D721Med (cell line): Measurements from ENCODE around the gene ZAP70.
"Not testable (repeated sequence)": the region's sequence is repeated elsewhere in the genome, so short reads cannot be mapped to it uniquely, and the experiment has no call there.

Experiments
- DNase-seq: peaks from one replicate; pipeline ENCODE4 v3.0.0; 2011; ENCODE audit warnings: low spot score; ENCODE audit not compliant: insufficient read length
- FAIRE-seq: peaks from 2 replicates; lab custom pipeline; 2011; peaks lifted over from hg19 to GRCh38; lab: Jason Lieb, UNC
- CTCF ChIP-seq: IDR thresholded peaks from 2 replicates; pipeline ENCODE4 v1.5.1; 2012; ENCODE audit warnings: mild to moderate bottlenecking, control low read depth; ENCODE audit not compliant: insufficient read depth; ENCODE audit errors: missing control alignments

The ZAP70 gene

GRCh38 chr2:97704989-97705388 lies 8.4 kb upstream of the ZAP70 start:
- TF ChIP-seq CTCF, result no peak
- DNase-seq, result no peak
- no peak for FAIRE-seq

- DNase-seq, result no peak
- FAIRE-seq, result no peak
- TF ChIP-seq CTCF, result no peak
Measured at GRCh38 chr2:97706112-97706511, 7.3 kb upstream of the ZAP70 start.

- TF ChIP-seq CTCF, result no peak
- no peak for FAIRE-seq
- no peak for DNase-seq
Measured at GRCh38 chr2:97706708-97707345, 6.5 kb upstream of the ZAP70 start.

- TF ChIP-seq CTCF, result no peak
- FAIRE-seq (no peak), DNase-seq (no peak)
Measured at GRCh38 chr2:97707362-97708047, 5.9 kb upstream of the ZAP70 start.

GRCh38 chr2:97708048-97708380 lies 5.4 kb upstream of the ZAP70 start:
- DNase-seq (no peak), FAIRE-seq (no peak)
- no peak for TF ChIP-seq CTCF

GRCh38 chr2:97708608-97709007 lies 4.8 kb upstream of the ZAP70 start:
- DNase-seq (no peak), FAIRE-seq (no peak)
- no peak for TF ChIP-seq CTCF

- DNase-seq, result no peak
- no peak for FAIRE-seq
- no peak for TF ChIP-seq CTCF
Measured at GRCh38 chr2:97711394-97711711, 2.0 kb upstream of the ZAP70 start.

GRCh38 chr2:97712175-97712574 lies 1.2 kb upstream of the ZAP70 start:
- not testable (repeated sequence) for FAIRE-seq, DNase-seq
